ENCODE data around the gene LSMEM2.

- TF ChIP-seq POLR2A (IDR thresholded peaks at IDR 0.05; ENCODE audit: extremely low read depth, insufficient read length) (no peak), CTCF (IDR thresholded peaks at IDR 0.05; ENCODE audit: low read depth, low read length) (no peak)
These were observed 43.7 kb downstream of the LSMEM2 start, which contains the start of gene HYAL2 for GRCh38 chr3:50322386-50323091.
